ENCODE results near the gene BDKRB1. TPM values are rescaled to one million over a fixed set of nuclear protein-coding genes. Genes with fewer than 3 reads are reported as not detected.

The BDKRB1 gene
- total RNA-seq, 4 donors from 2014 or later: 0.63 to 2.4 (median 2.2) TPM; not detected in 1

Small RNA genes within 50 kb of the gene (small RNA-seq; reads per million reads assigned to genes)
- gene CKS1BP1: not detected

Other genes starting within 250 kb of the BDKRB1 start
- gene C14orf132, start 216.8 kb upstream of the BDKRB1 start, total RNA-seq: 10 to 100 TPM in 3 of 4 donors, 1 to 10 TPM in 1; 7.8 to 16.9 (median 15.0) TPM
- gene BDKRB2, start 51.4 kb upstream of the BDKRB1 start, total RNA-seq: 10 to 100 TPM; 10.5 to 26.8 (median 18.4) TPM
- gene ATG2B, start 107.1 kb downstream of the BDKRB1 start, total RNA-seq: 10 to 100 TPM; 26.4 to 44.9 (median 37.6) TPM
- gene GSKIP, start 107.3 kb downstream of the BDKRB1 start, total RNA-seq: 10 to 100 TPM in 3 of 4 donors, 1 to 10 TPM in 1; 9.9 to 23.2 (median 13.3) TPM
- gene AK7, start 135.9 kb downstream of the BDKRB1 start, total RNA-seq: 1 to 10 TPM in 3 of 4 donors, under 1 TPM in 1; 0.90 to 8.4 (median 4.4) TPM
- 100 to 1,000 TPM; 129 to 141 (median 135) TPM for gene PAPOLA, start 246.2 kb downstream of the BDKRB1 start, total RNA-seq

All from tibial nerve (tissue), 4 donors.